HG03064 (cell line): ENCODE data around the gene ARHGEF4.

Source experiments
- ATAC-seq: cut with Tn5 transposase; IDR thresholded peaks from one replicate; pipeline ENCODE4 v1.9.1; 2021; ENCODE audit warnings: low read depth; ENCODE audit not compliant: unreplicated experiment

Gene ARHGEF4

GRCh38 chr2:130913891-130914290 lies 77.2 kb downstream of the ARHGEF4 start:
- ATAC-seq, result no peak

GRCh38 chr2:130915149-130915548 lies 78.4 kb downstream of the ARHGEF4 start:
- no peak for ATAC-seq

GRCh38 chr2:130915595-130916437 lies 79.1 kb downstream of the ARHGEF4 start:
- no peak for ATAC-seq

GRCh38 chr2:130916438-130916705 lies 79.7 kb downstream of the ARHGEF4 start:
- ATAC-seq, result no peak

- no peak for ATAC-seq
Observed at GRCh38 chr2:130917006-130917688, 80.4 kb downstream of the ARHGEF4 start.

GRCh38 chr2:130918393-130918792 lies 81.7 kb downstream of the ARHGEF4 start:
- no peak for ATAC-seq

- no peak for ATAC-seq
Observed at GRCh38 chr2:130920415-130921163, 83.9 kb downstream of the ARHGEF4 start.

- ATAC-seq, result no peak
Observed at GRCh38 chr2:130921164-130921476, 84.4 kb downstream of the ARHGEF4 start.

- ATAC-seq, result no peak
Observed at GRCh38 chr2:130922417-130922816, 85.7 kb downstream of the ARHGEF4 start.

- ATAC-seq, result no peak
Observed at GRCh38 chr2:130928385-130928784, 91.7 kb downstream of the ARHGEF4 start.

- no peak for ATAC-seq
Observed at GRCh38 chr2:130930740-130931659, 94.3 kb downstream of the ARHGEF4 start.

- no peak for ATAC-seq
Observed at GRCh38 chr2:130933501-130933900, 96.8 kb downstream of the ARHGEF4 start.

- no peak for ATAC-seq
Observed at GRCh38 chr2:130936451-130936850, 99.7 kb downstream of the ARHGEF4 start.

GRCh38 chr2:130947967-130948366 lies 111.3 kb downstream of the ARHGEF4 start:
- no peak for ATAC-seq

GRCh38 chr2:130949954-130950353 lies 113.2 kb downstream of the ARHGEF4 start:
- no peak for ATAC-seq

GRCh38 chr2:130951018-130951417 lies 114.3 kb downstream of the ARHGEF4 start:
- ATAC-seq, result no peak

- no peak for ATAC-seq
Observed at GRCh38 chr2:130954873-130955272, 118.2 kb downstream of the ARHGEF4 start.

GRCh38 chr2:130957915-130958314 lies 121.2 kb downstream of the ARHGEF4 start:
- no peak for ATAC-seq

GRCh38 chr2:130963196-130963848 lies 126.6 kb downstream of the ARHGEF4 start:
- no peak for ATAC-seq
